Stimulated activated CD8-positive, alpha-beta memory T cell treated with anti-CD3 and anti-CD28 coated beads, Interleukin-4, amount 100 ng/mL, for 4 hours (primary cell): ENCODE data around the gene SELENOO.

Experiments used
- DNase-seq, 2 donors: peaks; one replicate each; pipeline ENCODE4 v3.0.0-alpha.2; 2020; ENCODE audit warnings: low read depth in 2 of 2, low spot score in 1 of 2

Gene SELENOO

GRCh38 chr22:50264946-50265669 lies 64.3 kb downstream of the SELENOO start:
- DNase-seq = no peak

DNA sequence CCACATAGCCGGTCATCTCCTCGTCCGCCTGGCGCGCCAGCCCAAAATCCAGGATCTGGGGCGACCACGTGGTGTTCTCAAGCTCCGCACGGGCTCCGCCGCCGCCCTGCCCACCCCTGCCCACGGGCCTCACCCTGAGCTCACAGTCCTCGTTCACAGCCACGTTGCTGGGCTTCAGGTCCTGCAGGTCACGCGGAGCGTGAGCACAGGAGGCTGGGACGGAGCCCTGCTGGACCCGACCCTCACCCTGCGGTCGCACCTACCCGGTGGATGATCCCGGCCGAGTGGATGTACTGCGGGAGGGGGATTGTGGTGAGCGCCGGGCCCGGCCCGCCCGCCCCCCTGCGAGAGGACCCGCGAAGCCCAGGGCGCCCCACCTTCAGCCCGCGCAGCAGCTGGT lies 66.2 kb downstream of the SELENOO start:
- DNase-seq = no peak
